Left lung (tissue), 10 donors: ENCODE measurements around the gene ACVR1B. TPM values are rescaled to one million over a fixed set of nuclear protein-coding genes. Genes with fewer than 3 reads are reported as not detected.

Source experiments
- ATAC-seq: fragments of 200-7000 bp; cut with Tn5 transposase; one replicate; pipeline ENCODE4 v1.9.1; 2020; ENCODE audit warnings: moderate library complexity
- DNase-seq, 4 donors: peaks; one replicate each; pipeline ENCODE4 v3.0.0-alpha.2; 2013 to 2020
- H3K27ac ChIP-seq, 2 donors: fragments of 200-600 bp; sonication (generic) in 1 of 2; one replicate each; pipeline versions ENCODE4 v1.5.0 to v1.8.0; 2020 to 2021
- H3K27me3 ChIP-seq, 2 donors: fragments of 200-600 bp; sonication (generic) in 1 of 2; one replicate each; pipeline versions ENCODE4 v1.5.0 to v1.8.0; 2020 to 2021
- H3K36me3 ChIP-seq, 2 donors: fragments of 200-600 bp; sonication (generic) in 1 of 2; one replicate each; pipeline versions ENCODE4 v1.5.0 to v1.8.0; 2020 to 2021
- H3K4me1 ChIP-seq, 2 donors: fragments of 200-600 bp; one replicate each; pipeline ENCODE4 v1.8.0; 2021
- H3K4me3 ChIP-seq, 2 donors: fragments of 200-600 bp; sonication (generic) in 1 of 2; one replicate each; pipeline versions ENCODE4 v1.5.0 to v1.8.0; 2020 to 2021; ENCODE audit warnings: mild to moderate bottlenecking in 1 of 2
- H3K9me3 ChIP-seq, 2 donors: fragments of 200-600 bp; sonication (generic) in 1 of 2; one replicate each; pipeline versions ENCODE4 v1.5.0 to v1.8.0; 2020 to 2021
- intact Hi-C, 2 donors: fragments of 100-400 bp; cut with DNase I; formaldehyde crosslinking; loops; one replicate each; pipeline versions ENCODE4 v1.11.2 to v1.14.2; 2022
- polyA plus RNA-seq, 6 donors: library from polyadenylated mRNA; unstranded; fragments of 120-200 nt; gene quantifications; one replicate each; pipeline ENCODE4 v1.2.1, GENCODE V29; 2013; ENCODE audit not compliant: insufficient read length in 6 of 6
- total RNA-seq, 2 donors: library from RNA; stranded (reverse); fragmentation: NEBNext Ultra II Directional; extraction: Animal tissue kit (Norgen Biotek cat#: 25700); gene quantifications; one replicate each; pipeline ENCODE4 v1.2.1, GENCODE V29; 2021
- TF ChIP-seq, protein P1 (sequence below), 2 donors: fragments of 200-600 bp; sonication (generic) in 1 of 2; IDR thresholded peaks; one replicate each; pipeline versions ENCODE4 v1.5.0 to v1.8.0; 2021; ENCODE audit warnings: antibody characterized with exemption in 2 of 2
- donor health status: DM: no; HTN: yes; CAD: no.
- donor health status: DM: no; HTN: no; CAD: no.

Gene ACVR1B
- total and polyA plus RNA-seq, 8 donors: 13.2 to 26.6 (median 16.5) TPM

DNA sequence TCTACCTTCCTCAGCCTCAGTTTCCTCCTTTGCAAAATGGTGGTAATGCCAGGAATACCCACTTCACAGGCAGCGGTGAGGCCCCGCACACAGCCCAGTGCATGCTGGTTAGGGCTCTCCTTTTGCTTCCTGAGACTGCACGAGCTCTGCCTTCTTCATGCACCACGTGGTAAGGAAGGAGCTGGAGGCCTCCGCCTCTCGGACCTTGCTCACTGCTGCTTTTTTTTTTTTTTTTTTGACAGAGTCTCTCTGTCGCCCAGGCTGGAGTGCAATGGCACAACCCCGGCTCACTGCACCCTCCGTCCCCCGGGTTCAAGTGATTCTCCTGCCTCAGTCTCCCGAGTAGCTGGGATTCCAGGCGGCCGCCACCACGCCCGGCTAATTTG lies 73.3 kb downstream of the ACVR1B start:
- Histone ChIP-seq H3K4me3 (peak overlapping the region in 1 of 2 donors; percentile 47), H3K9me3 (no peaks in the 10 kb centered on the region), H3K4me1 (peaks cover 3 to 48% of the 10 kb centered on the region in 2 donors), H3K36me3 (no peaks in the 10 kb centered on the region), H3K27me3 (peaks cover 0 to 14% of the 10 kb centered on the region in 2 donors), H3K27ac (peak overlapping the region; percentile 76 to 85)
- TF ChIP-seq, protein P1, sequence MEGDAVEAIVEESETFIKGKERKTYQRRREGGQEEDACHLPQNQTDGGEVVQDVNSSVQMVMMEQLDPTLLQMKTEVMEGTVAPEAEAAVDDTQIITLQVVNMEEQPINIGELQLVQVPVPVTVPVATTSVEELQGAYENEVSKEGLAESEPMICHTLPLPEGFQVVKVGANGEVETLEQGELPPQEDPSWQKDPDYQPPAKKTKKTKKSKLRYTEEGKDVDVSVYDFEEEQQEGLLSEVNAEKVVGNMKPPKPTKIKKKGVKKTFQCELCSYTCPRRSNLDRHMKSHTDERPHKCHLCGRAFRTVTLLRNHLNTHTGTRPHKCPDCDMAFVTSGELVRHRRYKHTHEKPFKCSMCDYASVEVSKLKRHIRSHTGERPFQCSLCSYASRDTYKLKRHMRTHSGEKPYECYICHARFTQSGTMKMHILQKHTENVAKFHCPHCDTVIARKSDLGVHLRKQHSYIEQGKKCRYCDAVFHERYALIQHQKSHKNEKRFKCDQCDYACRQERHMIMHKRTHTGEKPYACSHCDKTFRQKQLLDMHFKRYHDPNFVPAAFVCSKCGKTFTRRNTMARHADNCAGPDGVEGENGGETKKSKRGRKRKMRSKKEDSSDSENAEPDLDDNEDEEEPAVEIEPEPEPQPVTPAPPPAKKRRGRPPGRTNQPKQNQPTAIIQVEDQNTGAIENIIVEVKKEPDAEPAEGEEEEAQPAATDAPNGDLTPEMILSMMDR (IDR thresholded peaks at IDR 0.05): no peak
- intact Hi-C loops: loop anchor here in 1 of 2 donors (10.0 kb wide), 1 partner anchor 100 kb away; no protein-coding TSS in a partner anchor
- peak; percentile 33 for ATAC-seq
- peak in 2 of 4 donors; percentile 62 to 68 for DNase-seq

DNA sequence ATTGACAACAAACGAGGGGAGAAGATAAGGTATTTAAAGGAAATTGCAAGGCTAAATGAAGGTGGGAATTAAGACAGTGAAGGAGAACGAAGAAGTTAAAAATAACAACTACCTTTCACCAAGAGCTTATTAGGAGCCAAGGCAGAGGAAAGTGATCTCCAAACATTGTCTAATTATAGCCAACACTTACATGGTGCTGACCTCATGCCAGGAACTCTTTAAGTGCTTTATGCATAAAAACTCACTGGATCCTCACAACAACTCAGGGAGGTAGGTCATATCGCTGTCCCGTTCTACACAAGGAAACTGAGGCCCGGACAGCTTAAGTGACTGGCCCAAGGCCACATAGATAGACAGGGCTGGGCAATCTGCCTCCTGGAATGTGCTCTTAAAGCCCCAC lies 74.8 kb downstream of the ACVR1B start:
- peaks cover 3 to 41% of the 10 kb centered on the region in 2 donors for H3K4me1 ChIP-seq
- no peak overlapping the region for H3K4me3 ChIP-seq
- ATAC-seq (peak; percentile 13), DNase-seq (no peak)
- intact Hi-C loops: loop anchor here in 1 of 2 donors (2.0 to 10.0 kb wide), 2 partner anchors 57 to 99 kb away; no protein-coding TSS in a partner anchor
- peaks cover 0 to 14% of the 10 kb centered on the region in 2 donors for H3K27me3 ChIP-seq
- no peaks in the 10 kb centered on the region for H3K9me3 ChIP-seq
- TF ChIP-seq, protein P1 (IDR thresholded peaks at IDR 0.05): no peak
- H3K36me3 ChIP-seq: no peaks in the 10 kb centered on the region
- H3K27ac ChIP-seq: peak overlapping the region; percentile 76 to 85

DNA sequence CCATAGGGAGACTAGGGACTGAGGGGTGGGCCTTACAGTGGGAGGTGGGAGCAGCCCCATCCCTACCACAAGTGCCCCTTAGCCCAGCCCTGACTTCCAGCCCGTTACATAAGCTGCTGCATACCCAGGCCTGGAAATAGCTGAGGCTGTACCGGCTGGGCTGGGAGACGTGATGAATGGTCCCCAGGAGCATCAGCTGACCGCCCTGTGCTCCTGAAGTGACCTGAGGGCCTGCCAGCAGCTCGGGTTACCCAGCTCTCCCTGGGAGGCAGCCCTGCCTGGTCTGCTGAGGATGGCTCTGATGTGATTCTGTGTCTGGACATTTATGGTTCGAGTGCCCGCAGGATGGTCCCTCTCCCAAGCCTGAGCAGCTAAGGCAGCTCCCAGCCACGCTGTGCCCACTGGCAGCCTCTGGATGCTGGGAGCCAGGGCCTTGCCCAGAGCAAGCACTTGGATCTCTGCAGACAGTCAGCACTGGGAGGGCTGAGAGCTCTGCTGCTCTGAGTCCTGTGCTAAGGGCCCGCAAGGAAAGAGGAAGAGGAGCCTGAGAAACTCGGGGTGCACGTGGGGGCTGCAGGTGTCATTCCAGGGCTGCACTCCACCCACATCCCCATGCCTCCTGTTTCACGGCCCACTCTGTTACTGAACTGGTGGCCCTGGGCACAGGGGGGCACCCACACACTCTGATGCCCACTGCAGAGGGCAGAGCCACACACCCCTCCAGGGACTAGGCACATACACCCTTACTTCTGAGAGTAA lies 75.8 kb downstream of the ACVR1B start:
- H3K4me1 ChIP-seq: peaks cover 3 to 47% of the 10 kb centered on the region in 2 donors
- TF ChIP-seq, protein P1 (IDR thresholded peaks at IDR 0.05): no peak
- no peak overlapping the region for H3K27ac ChIP-seq

DNA sequence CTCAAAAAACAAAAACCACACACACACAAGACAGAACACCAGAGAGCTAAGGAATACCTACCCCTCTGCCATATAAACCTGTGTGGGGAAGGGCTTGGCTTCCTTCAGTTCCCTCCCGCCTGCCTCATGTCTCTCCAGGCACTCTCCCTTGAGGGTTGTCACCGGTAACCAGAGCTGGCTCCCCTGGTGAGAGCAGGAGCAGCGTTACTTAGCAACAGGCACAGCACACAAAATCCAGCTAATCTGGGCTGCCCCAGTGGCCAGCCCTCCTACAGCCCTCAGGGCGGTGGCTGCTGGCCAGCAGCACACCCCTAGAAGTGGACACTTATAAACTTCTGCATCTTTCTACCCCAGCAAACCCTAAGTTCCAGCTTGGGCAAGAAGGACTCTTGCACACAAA lies 78.2 kb downstream of the ACVR1B start:
- H3K27ac ChIP-seq: no peak overlapping the region
- peaks cover 7 to 38% of the 10 kb centered on the region in 2 donors for H3K4me1 ChIP-seq
- ATAC-seq: peak; percentile 38
- no peak overlapping the region for H3K4me3 ChIP-seq
- no peaks in the 10 kb centered on the region for H3K27me3 ChIP-seq
- DNase-seq: peak in 2 of 4 donors; percentile 80 to 82
- no peaks in the 10 kb centered on the region for H3K9me3 ChIP-seq
- TF ChIP-seq, protein P1 (IDR thresholded peaks at IDR 0.05): no peak
- intact Hi-C loops: loop anchor here in 1 of 2 donors (10.0 kb wide), 1 partner anchor 95 kb away; no protein-coding TSS in a partner anchor
- no peaks in the 10 kb centered on the region for H3K36me3 ChIP-seq

More for the DNA sequence above, 75.8 kb downstream of the ACVR1B start:
- peaks cover 0 to 12% of the 10 kb centered on the region in 2 donors for H3K27me3 ChIP-seq
- no peaks in the 10 kb centered on the region for H3K36me3 ChIP-seq
- H3K4me3 ChIP-seq: no peak overlapping the region
- DNase-seq (peak in 1 of 4 donors; percentile 49), ATAC-seq (no peak)
- intact Hi-C loops: loop anchor here in 1 of 2 donors (2.0 to 10.0 kb wide), 2 partner anchors 56 to 98 kb away; no protein-coding TSS in a partner anchor
- H3K9me3 ChIP-seq: no peaks in the 10 kb centered on the region

DNA sequence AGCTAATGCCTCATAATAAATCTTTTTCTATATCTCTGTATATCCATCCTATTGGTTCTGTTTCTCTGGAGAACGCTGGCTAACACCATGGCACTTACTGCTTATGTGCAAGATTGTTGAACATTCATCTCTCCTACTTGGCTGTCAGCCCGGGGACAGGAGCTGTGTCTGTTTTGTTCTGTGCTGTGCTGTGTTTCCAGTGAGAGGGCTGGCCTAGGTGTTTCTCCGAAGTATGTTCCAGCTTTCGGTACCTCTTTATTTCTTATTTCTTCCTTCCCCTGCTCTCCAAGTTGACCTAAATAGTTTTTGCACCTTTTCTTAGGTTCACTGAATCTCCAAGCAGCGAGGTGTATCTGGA lies 80.9 kb downstream of the ACVR1B start:
- peaks cover 0 to 23% of the 10 kb centered on the region in 2 donors for H3K27me3 ChIP-seq
- peak overlapping the region; percentile 75 to 89 for H3K27ac ChIP-seq
- no peaks in the 10 kb centered on the region for H3K36me3 ChIP-seq
- peak overlapping the region in 1 of 2 donors; percentile 34 for H3K4me3 ChIP-seq
- peak in 3 of 4 donors; percentile 69 to 89 (median 77) for DNase-seq
- no peaks in the 10 kb centered on the region for H3K9me3 ChIP-seq
- TF ChIP-seq, protein P1 (IDR thresholded peaks at IDR 0.05): no peak
- ATAC-seq: peak; percentile 49
- intact Hi-C loops: no loop called here
- H3K4me1 ChIP-seq: peaks cover 18 to 39% of the 10 kb centered on the region in 2 donors
